Loucy (cell line): Measurements from ENCODE around the gene TAAR5.

Experiments
- EZH2phosphoT487 ChIP-seq: fragments of 200-600 bp; IDR thresholded peaks from 2 replicates; pipeline ENCODE4 v1.6.1; 2018; ENCODE audit warnings: antibody characterized with exemption, mild to moderate bottlenecking, moderate library complexity, borderline replicate concordance
- TF ChIP-seq, protein P1 (sequence below): fragments of 200-600 bp; sonication (generic); conservative IDR thresholded peaks from 2 replicates; pipeline ENCODE4 v1.5.1; 2014; ENCODE audit warnings: mild to moderate bottlenecking, antibody characterized with exemption, low read length

DNA sequence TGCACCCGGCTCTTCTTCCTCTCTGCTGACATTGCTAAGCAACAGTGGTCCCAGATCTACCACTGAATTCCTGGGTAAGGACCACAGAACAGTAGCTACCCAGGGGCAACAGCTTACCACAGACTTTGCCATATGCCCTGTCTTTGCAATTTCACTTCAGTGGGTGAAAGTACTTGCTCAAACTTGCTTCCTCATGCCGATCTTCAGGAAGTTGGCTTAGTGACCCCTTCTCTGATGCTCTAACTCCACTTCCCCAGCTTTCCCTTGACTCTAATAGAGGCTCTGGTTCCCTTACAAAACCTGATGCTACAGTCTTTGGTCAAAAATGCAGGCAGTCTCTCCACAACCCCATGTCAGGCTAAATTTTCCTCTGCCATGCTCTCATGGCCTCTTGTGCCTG lies 3.3 kb upstream of the TAAR5 start:
- TF ChIP-seq, protein P1, sequence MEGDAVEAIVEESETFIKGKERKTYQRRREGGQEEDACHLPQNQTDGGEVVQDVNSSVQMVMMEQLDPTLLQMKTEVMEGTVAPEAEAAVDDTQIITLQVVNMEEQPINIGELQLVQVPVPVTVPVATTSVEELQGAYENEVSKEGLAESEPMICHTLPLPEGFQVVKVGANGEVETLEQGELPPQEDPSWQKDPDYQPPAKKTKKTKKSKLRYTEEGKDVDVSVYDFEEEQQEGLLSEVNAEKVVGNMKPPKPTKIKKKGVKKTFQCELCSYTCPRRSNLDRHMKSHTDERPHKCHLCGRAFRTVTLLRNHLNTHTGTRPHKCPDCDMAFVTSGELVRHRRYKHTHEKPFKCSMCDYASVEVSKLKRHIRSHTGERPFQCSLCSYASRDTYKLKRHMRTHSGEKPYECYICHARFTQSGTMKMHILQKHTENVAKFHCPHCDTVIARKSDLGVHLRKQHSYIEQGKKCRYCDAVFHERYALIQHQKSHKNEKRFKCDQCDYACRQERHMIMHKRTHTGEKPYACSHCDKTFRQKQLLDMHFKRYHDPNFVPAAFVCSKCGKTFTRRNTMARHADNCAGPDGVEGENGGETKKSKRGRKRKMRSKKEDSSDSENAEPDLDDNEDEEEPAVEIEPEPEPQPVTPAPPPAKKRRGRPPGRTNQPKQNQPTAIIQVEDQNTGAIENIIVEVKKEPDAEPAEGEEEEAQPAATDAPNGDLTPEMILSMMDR = no peak
- TF ChIP-seq EZH2phosphoT487 = no peak
